ENCODE results near the gene SPATC1L.
"Not testable (repeated sequence)": the region's sequence is repeated elsewhere in the genome, so short reads cannot be mapped to it uniquely, and the experiment has no call there.

SPATC1L gene

DNA sequence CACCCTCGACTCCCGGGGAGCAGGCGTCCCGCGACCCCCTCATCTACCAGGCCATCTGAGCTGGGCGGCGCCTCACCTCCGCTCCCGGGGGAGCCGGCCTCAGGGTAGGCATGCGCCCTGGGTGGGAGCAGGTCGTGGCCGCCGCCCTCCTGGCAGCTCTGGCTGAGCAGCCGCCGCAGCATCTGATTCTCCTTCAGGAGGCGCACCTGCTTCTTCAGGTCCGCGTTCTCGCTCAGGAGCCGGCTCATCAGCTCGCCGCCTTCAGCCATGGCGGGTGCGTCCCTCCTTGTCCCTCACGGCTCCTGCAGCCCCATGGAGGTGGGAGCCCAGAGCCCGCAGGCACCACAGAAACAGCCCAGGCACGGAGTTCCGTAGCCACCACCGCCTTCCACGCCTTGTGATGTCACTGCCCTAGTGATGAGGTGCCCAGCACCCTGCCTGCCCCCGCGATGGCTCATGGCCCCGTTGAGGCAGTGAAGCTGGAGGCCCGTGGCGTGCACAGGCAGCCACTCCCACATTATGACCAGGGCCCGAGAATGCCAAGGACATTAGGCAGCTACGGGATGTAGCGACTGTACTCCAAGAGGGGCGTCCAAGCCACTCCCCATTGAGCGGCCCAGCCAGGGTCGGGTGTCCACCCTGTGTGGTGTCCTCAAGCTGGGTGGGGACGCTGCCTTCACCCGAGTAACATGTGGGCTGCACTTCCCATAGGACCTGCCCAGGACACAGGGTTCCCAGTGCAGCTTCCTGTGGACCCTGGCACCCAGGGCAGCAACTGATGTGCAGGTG, 1.5 kb downstream of the SPATC1L start:
- no peak for DNase-seq

DNA sequence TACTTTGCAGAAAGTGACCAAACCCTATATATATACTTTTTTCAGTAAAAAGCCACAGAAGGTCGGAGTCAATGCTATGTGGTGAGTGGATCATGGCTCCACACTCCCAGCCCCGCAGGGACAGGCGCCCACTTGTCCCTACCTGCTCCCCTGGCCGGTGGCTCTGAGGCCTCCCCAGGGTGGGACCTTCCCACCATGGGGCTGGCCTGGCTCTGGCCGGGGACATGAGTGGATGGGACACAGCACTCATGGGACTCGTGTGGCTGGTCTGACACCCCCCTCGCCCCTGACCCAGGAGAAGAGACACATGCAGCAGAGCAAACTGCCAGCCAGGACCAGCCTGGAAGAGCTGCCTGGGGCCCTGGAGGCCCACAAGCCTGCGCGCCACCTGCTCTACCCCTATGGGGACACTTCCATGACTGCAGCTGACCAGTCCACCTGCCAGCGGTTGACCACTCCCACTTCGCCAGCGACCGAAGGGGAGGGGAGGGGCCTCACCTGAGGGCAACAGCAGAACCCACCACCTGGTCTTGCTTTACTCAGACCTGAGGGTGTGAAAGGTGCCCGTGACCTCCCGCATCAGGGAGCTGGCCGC, 2.2 kb downstream of the SPATC1L start:
- no peak for DNase-seq

DNA sequence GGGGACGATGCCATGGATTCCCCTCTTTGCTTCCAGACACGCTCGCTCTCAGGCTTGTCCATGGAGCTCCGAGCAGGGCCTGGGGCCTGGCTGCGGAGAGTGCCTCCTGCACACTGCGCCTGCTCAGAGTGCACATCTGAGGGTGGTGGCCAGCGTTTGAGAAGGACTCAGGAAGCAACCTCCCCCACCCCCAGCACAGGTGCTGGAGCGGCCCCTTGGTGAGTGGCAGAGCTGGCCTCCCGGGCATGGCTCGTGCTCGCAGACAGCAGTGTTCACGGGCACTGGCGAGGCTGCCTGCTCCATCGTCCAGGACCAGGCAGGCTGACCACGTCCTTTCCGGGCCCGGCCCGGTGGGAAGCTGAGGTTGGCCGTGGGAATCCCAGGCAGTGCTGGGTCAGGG, 2.8 kb downstream of the SPATC1L start:
- no peak for DNase-seq

DNA sequence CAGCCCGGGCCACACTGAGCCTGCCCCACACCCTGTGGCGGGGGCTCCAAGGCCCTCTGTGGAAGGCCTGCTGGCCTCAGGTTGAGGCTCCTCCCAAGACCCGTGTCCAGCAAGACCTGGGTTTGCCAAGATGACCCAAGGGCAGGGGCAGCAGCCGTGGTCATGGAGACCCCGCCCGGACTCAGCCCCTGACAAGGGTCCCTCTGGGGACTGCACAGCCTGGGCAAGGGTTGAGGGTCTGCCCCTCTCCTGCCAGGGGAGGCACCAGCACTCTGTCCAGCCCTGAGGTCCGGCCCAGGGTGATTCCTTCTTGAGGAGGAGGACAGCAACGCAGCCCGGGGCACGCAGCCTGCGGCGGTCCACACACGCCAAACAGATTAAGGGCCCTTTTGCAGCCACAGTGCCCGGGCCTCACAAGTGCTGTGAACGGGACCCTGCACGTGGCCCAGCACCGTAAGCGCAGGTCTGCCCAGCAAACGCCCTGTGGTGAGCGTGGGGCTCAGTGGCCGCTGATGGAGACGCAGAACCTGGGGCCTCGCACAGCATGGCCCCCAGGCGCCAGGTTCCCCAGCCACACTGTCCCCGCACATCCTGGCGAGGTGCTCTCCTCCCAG, 3.4 kb downstream of the SPATC1L start:
- DNase-seq, result no peak

DNA sequence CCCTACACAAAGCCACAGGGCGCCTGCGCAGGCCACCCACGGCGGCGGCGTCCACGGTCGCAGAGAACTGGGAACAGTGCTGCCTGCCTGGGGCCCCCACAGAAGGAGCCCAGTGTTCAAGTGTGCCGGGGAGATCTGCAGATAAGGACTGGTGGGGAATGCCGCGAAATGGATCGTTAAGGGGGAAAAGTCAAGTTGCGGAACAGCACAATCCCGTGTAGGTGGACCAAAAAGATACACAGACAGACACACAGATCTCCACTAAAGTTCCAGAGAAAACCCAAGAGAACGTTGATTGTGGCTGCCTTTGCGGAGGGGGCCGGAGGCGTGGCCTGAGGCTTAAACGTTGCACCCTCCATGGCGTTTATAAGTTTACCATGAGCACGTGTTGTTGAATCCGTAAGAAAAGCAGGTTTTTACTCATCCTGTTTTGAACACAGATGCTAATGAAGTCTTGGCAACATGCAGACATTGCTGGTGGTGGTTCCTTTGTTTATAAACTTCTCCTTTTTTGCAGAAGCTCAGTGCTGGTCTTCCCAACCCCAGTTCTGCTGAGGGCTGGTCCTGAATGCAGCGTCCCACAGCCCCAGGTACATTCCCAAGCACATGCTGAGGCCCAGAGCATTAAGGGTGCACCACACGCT, 4.1 kb downstream of the SPATC1L start:
- no peak for DNase-seq

DNA sequence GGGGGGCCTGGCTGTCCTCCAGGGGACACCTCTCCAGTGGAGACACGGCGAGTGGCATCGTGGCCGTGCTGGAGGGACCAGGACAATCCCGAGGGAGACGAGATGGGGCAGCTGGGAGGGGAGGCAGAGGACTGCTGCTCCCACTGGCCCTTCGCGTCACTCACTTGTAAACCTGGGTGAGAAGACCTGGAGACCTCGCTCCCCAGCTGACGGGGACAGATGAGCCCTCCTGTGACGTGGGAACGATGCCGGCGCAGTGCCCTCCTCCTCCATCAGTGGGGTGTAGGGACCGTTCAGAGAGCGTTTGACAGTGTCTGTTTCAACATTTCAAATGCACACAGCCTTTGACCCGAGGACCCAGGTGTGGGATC, 4.6 kb downstream of the SPATC1L start:
- no peak for DNase-seq

DNA sequence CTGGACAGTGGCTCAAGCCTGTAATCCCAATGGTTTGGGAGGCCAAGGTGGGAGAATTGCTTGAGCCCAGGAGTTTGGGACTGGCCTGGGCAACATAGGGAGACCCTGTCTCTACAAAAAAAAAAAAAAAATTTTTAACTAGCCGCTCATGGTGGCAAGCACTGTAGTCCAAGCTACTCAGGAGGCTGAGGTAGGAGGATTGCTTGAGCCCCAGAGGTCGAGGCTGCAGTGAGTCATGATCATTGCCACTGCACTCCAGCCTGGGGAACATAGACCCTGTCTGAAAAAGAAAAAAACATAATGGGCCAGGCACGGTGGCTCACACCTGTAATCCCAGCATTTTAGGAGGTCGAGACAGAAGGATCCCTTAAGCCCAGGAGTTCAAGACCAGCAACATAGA, 5.3 kb downstream of the SPATC1L start:
- no peak for DNase-seq

DNA sequence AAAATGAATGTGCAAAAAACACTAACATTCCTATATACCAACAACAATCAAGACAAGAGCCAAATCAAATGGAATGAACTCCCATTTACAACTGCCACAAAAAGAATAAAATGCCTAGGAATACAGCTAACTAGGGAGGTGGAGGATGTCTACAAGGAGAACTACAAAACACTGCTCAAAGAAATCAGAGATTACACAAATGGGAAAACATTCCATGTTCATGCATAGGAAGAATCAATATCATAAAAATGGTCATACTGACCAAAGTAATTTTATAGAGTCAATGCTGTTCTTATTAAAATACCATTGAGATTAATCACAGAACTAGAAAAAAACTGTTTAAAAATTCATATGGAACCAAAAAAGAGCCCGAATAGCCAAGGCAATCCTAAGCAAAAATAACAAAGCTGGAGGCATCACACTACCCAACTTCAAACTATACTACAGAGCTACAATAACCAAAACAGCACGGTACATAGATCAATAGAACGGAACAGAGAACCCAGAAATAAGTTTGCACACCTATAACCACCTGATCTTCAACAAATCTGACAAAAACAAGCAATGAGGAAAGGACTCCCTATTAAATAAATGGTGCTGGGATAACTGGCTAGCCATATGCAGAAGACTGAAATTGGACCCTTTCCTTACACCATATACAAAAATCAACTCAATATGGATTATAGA, 7.7 kb downstream of the SPATC1L start:
- DNase-seq, result not testable (repeated sequence)

DNA sequence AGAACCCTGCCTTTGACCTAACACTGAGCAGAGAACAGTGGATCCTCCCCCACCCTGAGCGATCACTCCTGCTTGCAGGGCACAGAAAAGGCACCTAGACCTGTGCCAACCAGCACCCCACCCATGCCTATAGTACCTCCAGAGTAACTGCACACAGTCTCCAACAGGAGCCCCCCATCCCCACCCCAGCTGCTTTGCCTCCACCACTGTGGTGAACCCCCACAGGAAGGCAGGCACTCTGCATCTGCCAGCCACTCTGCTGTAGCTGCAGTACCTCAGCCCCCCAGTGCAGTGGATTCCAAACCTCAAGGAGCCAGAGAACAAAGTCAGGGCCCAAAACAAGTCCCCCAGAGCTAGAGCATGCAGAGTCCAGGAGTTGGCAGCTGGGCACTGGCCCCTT, 10.7 kb downstream of the SPATC1L start:
- DNase-seq, result no peak

DNA sequence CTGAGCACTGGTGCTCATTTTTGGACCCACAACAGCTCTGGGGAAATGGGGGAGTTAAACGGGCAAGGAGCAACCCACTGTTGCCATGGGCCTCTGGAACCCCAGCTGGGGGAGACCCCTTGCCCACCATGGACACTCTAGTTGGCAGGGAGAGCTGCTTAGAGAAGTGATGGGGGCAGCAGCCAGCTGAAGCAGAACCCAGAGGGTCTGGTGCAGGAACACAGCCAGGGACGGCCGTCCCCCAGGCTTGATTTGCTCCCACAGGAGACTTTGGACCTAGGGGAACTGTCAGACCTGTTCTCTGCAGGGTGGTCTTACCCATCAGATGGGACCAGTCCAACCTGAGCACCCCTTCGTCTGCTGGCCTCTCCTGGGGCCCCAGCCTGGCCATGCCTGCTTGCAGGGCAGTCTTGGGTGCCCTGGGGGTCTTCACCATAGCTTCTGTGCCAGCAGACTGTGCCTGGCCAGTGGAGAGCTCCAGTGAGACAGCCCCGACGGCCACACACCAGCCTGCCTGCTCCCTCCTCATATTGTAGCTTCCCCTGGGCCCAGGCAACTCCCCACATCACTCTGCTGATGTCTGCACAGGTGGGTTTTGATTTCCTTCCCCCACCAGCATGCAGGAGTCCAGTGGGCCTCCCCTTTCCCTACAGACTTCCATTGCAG, 11.3 kb downstream of the SPATC1L start:
- no peak for DNase-seq

DNA sequence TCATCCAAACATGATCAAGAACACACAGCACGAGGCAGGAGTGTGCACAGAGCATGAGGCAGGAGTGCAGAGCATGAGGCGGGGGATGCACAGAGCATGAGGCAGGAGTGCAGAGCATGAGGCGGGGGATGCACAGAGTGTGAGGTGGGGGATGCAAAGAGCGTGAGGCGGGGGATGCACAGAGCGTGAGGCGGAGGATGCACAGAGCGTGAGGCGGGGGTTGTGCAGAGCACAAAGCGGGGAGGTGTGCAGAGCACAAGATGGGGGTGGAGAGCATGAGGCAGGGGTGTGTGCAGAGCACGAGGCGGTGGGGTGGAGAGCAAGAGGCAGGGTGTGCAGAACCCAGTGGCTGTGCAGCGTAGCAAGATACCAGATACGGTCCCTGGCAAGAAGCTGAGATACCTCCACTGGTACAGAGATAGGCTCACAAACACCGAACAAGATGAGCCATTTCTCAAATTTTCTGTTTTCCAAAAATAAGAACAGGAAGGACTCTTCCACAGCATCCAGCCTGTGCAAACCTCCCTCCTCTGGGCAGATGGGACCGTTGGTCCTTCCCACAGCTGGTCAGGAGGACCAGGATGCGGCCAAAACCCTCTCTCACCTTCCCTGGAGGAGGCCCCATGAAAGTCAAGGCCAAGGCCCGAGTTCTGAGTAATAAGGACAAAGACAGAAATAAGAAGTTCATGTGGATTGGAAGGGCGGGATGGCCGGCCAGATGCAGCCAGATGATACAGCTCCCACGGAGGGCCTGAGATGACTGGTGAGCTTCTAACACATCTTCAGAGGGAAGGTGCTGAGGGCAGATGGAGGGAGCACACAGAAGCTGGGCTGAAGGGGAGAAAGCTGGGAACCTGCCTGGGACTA, 12.0 kb downstream of the SPATC1L start:
- DNase-seq, result no peak

DNA sequence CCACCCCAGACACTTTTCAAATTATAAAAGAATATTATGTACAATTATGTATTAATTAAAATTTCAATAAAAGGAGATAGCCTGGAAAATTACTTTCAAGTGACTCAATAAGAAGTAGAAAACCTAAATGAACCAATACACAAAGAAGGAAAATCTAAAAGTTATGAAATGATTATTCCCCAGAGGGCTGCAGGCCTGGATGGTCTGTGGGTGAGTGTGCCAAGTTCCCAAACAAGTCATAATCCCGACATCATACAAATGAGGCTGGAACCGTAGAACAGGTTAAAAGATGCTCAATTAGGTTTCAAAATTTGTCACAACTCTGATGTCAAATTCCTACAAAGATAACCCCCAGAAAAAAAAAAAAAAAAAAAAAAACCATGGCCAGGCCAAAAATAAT, 12.7 kb downstream of the SPATC1L start:
- DNase-seq, result no peak

DNA sequence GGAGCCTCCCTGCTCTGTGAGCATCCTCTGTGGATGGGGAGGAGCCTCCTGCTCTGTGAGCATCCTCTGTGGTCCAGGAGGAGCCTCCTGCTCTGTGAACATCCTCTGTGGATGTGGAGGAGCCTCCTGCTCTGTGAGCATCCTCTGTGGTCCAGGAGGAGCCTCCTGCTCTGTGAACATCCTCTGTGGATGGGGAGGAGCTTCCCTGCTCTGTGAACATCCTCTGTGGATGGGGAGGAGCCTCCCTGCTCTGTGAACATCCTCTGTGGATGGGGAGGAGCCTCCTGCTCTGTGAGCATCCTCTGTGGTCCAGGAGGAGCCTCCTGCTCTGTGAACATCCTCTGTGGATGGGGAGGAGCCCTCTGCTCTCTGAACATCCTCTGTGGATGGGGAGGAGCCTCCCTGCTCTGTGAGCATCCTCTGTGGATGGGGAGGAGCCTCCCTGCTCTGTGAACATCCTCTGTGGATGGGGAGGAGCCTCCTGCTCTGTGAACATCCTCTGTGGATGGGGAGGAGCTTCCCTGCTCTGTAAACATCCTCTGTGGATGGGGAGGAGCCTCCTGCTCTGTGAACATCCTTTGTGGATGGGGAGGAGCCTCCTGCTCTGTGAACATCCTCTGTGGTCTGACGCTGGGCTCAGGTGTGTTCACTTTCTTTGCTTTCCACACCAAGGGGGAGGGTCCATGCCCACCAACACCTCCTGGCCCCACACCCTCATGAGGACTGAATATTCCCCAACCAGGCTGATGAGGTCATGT, 13.6 kb downstream of the SPATC1L start:
- not testable (repeated sequence) for DNase-seq

DNA sequence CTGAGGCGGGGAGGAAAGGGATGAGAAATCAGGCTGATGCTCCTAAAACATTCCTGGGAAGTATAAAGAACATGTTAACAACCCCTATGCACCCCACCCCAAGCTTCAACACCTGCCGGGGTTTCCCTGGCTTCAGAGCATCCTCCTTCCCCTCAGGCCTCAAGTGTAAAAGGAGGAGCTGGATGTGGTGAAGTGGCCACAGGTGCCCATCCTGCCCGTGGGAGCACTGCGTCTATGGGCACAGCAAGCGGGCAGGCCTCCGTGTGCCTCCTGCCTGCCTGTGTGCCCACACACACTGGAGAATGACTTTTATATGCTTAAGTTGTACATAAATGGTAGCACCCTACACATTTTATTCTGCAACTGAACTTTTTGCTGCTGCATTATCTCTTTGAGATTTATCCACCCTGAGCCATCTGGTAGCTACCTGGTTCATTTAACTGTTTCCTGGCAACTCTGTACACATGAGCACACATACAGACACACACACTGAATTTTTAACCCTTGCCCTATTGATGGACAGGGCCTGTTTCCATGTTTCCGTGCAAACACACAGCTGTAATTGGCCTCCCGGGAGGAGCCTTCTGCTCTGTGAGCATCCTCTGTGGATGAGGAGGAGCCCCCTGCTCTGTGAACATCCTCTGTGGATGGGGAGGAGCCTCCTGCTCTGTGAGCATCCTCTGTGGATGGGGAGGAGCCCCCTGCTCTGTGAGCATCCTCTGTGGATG, 15.4 kb downstream of the SPATC1L start:
- no peak for DNase-seq

DNA sequence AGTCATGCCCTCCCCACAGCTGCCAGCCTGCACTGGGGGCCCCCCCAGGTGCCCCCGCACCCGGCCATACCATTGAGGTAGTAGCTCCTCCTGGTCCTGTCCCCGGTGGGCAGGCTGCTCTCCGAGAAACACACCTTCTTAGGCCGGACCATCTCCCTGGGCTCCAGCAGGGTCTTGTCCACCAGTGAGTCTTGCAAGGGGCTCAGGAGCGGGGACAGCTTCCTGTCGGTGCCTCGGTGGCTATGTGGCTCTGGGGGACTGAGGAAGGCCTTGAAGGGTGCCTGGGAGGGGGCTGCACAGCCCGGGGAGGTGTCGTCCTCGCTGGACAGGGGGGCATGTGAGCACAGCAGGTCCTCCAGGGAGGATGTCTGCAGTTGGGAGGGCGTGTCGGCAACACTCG, 16.0 kb downstream of the SPATC1L start:
- no peak for DNase-seq

DNA sequence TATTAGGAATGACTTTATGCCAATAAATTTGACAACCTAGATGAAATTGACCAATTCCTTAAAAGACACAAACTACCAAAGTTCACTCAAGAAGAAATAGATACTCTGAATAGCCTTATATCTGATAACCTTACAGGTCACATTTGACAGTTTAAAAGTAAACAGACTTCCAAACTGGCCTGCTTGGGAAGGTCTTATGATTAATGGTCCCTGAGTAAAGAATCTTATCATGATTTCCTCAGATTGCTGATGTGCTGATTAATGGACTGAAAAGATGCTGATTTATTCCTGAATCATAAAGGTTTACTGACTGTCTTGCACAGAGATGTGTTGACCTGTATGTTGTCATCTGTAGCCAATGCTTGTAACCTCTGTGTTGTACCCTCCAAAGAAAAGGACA, 19.2 kb downstream of the SPATC1L start:
- DNase-seq, result no peak

DNA sequence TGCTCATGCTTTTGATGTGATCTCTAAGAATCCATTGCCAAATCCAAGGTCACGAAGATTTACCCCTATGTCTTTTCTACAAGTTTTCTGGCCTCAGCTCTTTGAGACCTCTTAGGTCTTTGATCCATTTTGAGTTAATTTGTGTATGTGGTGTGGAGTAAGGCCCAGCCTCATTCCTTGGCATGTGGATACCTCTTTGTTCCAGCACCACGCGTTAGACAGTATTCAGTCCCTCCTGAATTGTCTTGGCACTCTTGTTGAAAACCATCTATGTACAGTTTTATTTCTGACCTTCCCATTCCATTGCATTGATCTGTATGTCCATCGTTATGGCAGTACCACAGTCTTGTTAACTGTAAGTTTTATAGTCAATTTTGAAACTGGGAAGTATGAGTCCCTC, 20.9 kb downstream of the SPATC1L start:
- no peak for DNase-seq

DNA sequence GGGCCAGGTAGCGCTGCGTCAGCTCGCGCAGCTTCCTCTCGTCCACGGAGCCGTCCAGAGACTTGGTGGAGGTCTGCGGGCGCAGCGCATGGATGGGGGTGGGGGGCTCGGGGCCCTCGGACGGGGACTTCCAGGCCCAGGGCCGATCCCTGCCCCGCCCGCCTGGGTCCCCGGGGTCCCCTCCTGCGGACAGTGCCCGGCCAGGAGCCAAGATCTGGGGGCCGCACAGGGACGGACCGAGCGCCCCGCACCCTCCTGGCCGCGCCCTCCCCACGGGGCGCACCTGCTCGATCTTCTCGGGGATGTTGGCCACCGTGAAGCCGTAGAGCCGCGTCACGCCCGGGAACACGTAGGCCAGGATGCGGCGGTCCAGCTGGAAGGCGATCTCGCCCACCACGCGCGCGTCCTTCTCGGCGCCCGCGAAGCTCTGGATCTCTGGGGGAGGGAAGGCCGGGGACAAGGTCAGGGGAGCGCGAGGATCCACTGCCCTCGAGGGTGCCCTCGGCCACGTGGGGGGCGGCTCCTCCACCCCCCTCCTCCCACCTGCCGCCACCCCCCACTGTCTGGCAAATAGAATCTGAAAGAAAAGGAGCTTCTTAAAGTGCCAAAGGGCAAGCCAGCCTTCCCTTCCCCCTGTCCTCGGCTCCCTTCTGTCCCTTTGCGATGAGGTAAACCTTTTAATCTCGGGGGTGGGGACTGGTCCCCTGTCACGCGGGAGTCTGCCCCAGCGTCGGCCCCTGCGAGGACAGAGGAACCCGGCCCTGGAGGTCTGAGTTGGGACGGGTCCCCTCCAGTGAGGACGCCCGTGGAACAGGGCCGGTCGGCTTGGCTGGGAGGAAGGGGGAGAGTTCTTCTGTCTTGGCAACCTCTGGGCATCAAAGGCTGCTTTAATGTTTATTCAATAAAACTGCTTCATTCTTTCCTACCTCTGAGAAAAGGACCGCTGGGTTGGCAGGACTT, 22.3 kb downstream of the SPATC1L start:
- DNase-seq, result no peak
